ENCODE measurements around the gene PAQR9. TPM values are rescaled to one million over a fixed set of nuclear protein-coding genes. Genes with fewer than 3 reads are reported as not detected.
A peak's percentile ranks its signal among the peaks of the same experiment; 100 is the strongest.

PAQR9 gene
- total RNA-seq, 1 donor from 2014 or later = 11.5 TPM

DNA sequence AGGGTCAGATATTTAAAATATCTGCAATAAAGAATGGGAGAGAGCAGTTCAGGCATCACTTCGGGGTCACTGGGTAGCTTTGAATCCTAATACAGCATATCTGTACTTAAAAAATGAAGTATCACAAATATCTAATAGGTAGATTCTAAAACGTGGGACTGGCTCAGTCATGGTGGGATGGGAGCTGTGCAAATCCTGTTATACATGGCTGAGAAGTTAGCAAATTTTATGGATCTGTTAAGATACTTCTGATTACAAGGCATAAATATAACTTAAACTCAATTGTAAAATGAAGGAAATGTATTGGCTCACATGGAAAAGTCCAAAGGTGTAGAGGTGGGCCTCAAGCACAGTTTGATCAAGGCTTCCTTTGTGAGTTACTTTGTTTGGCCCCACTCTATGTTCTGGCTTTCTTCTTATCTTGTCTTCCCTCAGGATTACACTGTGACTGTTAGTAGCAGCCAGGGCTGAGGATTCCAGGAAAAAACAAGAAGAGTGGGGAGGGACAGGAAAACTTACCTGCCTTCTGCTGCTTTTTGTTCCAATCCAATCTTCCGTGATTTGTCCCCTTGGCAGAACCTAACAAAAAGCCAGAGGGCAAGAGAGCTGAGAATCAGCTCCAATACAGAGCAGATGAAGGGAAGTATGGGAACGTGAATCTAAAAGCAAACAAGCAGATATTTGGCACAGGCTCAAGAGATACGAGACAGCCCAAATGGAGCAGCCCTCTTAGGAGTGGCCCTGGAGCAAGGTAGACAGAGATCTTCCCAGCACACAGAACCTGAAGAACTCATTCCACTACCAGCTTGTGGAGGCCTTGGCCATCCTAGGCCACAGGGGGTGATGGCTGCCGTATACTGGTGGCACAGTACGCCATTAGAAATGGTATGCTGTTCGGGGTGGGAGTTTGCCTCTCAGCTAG lies 10.9 kb downstream of the PAQR9 start:
- ATAC-seq = peak; percentile 73
- no peak for DNase-seq (ENCODE audit: low spot score)

DNA sequence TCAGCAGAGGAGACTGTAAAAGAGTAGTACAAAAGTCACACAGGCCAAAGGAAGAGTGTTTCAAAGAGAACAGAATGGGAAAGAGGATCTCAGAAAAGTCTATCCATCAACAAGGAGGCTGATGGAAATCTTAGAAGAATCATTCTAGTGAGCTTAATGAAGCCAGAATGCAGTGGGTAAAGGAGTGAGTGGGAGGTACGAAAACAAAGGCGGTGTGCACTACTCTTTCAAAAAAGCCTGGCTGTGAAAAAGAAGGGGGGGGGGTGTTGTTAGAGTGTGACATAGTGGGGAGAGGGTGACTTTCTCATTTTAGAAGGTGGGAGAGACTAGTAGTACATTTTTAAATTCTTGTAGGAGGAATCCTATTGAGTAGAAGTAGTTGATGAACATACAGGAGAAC lies 11.7 kb downstream of the PAQR9 start:
- no peak for DNase-seq (ENCODE audit: low spot score)
- ATAC-seq = no peak

DNA sequence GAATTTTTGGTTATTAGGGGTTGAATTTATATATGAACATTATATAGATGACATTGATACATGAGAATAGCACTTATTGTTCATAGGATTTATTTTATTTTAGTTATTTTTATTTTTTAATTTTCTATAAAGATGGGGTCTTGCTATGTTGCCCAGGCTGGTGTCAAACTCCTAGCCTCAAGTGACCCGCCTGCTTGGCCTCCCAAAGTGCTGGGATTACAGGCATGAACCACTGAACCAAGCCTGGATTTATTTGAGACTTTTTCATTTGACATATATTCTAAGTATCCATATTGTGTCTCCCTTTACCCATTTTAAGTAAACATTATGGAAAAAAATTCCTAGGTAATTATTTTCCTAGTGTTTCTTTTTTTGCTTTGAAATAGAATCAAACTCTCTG lies 12.5 kb downstream of the PAQR9 start:
- ATAC-seq (no peak), DNase-seq (ENCODE audit: low spot score) (no peak)

DNA sequence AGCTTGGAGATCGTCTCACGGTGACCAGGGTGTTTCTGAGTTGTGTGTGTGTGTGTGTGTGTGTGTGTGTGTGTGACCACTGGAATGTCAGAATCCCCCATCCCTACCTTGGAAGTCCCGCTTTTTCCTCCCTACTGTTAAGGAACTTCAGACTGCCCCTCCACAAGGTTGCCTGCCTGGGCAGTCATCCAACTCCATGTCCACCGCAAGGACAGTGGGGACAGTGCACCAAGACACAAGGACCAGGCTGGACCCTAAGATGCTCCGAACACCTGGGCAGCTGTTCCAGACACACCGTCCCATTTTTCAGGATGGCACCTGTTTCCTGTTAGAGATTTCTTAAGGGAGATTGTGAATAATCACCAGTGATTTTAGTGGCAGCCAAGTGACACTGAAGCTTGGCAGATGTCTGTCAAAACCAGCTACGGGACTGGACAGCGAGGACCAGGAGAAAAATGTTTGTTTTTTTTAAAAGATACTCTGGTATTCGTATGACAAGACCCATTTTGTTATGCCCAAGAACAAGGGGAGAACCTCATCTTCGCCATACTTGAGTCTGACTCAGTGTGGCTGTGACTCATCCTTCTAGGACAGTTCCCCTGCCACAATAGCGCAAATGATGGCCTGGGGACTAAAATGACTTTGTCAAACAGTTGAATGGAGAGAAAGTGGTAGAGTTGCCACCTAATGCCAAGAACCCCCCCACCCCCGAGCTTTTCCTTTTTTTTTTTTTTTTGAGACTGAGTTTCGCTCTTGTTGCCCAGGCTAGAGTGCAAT lies 15.5 kb downstream of the PAQR9 start:
- DNase-seq (ENCODE audit: low spot score) = no peak
- no peak for ATAC-seq

DNA sequence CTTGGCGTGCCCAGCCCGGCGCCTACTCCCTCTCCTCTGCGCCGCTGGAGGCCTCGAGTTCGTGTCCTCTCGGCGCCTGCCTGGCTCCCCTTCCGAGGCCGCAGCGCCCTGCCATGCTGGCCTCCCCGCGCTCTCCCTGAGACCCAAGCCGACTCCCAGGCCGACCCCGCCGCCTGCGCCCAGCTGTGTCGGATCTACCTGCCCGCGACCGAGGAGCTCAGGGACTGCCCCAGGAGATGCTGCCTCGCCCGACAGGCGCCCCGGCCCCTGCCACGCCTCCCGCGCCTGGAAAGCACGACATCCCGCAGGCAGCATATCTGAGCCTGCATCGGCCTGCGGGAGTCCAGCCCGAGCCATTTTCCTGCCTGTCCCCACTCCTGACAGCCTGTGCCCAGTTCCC lies 16.1 kb downstream of the PAQR9 start:
- no peak for DNase-seq (ENCODE audit: low spot score)

DNA sequence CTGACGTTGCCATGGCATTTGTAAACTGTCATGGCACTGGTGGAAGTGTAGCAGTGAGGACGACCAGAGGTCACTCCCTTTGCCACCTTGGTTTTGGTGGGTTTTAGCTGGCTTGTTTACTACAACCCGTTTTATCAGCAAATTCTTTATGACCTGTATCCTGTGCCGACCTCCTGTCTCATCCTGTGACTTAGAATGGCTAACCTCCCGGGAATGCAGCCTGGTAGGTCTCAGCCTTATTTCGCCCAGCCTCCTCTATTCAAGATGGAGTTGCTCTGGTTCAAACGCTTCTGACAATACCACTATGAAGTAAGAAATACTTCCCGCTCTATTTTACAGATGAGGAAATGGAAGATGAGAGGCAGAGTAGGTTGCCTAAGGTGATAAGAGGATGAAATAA lies 16.6 kb downstream of the PAQR9 start:
- ATAC-seq = no peak
- DNase-seq (ENCODE audit: low spot score) = no peak

More for the DNA sequence above, 16.1 kb downstream of the PAQR9 start:
- ATAC-seq = no peak

DNA sequence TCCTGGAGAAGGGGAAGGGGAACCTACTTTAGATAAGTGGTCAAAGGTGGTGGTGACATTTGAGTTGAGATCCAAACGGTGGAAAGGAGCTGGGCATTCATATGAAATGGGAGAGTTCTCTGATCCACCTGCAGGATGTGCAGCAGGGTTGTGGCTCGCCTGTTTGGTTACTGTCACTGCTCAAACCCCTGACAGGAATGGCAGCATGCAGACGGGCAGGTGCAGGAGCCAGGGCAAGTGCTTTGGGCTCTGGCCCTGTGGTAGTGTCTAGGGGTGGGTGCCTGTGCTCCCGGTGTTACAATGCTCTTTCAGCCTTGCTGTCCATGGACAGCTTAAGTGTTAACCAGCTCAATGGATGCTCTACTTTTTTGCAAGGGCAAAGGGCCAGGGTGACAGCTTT lies 18.5 kb downstream of the PAQR9 start:
- ATAC-seq (no peak), DNase-seq (ENCODE audit: low spot score) (no peak)

DNA sequence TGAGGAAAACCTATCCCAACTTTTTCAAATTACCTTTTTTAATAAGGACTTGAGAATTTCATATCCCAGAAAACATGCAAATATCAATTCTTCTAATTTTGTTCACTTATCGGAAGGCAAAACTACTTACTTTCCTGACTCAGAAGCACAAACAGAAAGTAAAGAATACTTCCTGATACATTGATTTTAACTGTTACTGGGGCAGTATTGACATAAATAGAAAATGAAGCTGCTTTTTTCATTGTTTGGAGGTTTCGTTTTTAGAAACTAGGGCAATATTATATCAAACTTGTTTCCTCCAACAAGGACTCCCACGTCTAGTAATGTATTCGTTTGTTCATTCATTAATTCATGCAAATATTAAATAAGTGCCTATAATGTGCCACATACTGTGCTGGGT lies 19.1 kb downstream of the PAQR9 start:
- DNase-seq (ENCODE audit: low spot score) = no peak

DNA sequence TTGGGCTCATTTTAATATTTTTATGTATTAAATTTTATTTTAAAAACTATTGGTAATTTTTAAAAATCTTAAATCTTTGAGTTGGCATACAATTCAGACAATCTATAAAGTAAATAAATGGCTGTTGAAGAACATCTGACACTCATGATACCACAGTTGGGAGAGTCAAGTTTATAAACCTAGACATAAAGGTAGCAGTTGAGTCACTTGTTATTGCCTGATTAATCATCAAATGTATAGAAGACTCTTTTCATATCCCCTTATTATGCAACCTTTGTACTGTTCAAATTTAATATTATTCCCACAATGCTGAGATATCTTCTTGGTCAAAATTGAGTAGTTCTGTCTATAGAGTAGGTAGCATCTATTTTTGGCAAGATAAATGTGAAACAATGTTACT lies 19.6 kb downstream of the PAQR9 start:
- no peak for DNase-seq (ENCODE audit: low spot score)
- no peak for ATAC-seq

More for the DNA sequence above, 19.1 kb downstream of the PAQR9 start:
- no peak for ATAC-seq

DNA sequence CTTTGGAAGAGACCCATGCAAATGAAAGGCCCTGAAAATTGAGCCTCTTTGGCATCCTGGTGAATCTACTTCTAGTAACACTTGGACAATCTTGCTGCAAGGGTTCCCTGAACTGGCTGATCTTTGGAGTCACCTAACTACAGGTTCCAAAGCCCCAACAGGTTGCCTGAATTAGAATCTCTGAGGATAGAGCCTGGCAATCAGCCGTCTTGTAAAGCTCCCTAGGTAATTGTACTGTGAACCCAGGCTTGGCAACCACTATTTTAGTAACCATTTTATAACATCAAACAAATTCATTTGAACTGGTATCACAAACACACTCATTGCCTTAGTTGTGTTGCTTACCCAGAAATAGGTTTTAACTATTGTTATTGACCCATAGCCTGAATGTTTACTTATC lies 20.1 kb downstream of the PAQR9 start:
- ATAC-seq (peak; percentile 65), DNase-seq (ENCODE audit: low spot score) (peak; percentile 65)

DNA sequence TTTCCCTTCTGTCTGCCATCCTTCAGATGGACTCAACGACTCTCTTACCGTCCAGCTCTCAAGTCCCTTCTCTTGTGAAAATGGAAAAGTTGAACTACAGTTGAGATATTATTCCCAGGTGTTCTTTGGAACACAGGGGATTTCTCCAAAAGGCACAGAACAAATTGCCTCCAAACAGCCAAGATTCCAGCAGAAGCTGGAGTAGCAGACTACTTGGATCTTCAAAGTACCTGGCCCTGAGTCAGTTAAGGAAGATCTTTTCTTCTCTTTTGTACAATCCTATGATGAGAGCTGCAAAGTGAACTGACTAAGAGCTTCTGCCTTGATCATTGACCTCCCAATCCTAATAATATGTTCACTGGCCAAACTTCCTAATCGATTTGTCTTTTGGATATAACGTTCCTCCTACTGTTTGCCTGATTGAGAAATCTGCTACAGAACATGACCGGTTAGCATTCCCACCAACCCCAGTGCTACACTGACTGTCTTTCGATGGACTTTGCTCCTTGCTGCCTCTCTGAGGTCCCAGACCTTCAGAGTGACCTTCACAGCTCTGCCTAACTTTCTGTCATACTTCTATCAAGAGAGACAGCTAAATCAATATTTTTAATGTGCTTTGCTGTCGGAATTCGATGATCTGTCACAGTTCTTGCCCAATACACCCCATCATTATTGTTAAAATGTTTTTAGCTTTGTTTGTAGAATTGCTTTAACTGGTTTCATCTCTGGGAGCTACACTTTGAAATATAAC lies 21.9 kb downstream of the PAQR9 start:
- ATAC-seq (peak; percentile 86), DNase-seq (ENCODE audit: low spot score) (peak; percentile 89)

DNA sequence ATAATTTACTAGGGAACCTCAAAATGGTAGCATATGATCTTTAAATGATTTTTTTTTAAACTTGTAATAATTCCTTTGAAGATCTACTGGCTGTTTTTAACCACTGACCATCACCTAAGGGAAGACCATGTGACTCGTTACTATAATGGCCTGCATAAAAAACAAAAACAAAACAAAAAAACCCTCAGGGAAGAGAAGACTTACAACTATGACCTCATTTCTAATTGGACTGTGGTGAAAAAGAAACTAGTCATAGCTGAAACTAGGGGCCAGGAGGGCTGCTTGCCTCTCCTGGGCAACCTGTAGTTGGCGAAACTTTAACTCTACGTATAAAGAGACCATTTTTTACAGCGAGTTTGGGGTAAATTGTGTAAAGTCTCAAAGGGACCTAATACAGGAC lies 23.0 kb downstream of the PAQR9 start:
- DNase-seq (ENCODE audit: low spot score) = no peak
- no peak for ATAC-seq

DNA sequence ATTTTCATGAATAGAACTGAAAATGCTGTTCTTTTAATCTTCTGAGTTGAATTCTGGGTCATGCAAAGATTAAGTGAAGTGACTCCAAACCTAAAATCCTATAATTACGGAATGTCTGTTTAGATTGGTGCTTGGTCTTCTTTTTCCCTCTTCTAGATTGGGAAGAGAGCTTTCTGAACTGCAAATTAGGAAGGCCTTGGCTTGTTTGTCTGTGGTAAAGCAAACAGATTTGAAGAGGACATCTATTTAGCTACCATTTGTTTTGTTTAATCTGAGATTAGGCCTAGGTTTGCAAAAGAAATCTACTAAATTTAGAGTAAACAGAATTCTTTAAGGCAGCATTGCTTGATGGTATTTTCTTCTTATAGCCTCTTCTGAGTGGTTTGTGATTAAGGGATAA lies 23.5 kb downstream of the PAQR9 start:
- ATAC-seq (peak; percentile 21), DNase-seq (ENCODE audit: low spot score) (no peak)

DNA sequence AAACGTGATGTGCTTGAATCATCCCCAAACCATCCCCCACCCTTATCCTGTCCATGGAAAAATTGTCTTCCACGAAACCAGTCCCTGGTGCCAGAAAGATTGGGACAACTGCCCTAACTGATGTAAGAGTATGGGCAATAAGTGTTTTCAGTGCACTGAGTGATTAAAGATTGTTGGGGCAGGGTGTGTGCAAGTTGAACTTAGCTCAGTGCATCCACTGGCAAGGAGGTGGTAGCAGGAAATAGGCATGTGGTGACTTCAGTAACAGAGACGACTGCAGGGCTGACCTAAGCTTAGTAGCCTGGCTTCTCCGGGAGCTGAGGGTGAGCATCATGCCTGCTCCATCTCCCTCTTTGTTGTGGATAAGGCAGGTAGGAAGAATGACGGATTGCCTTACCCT lies 27.5 kb downstream of the PAQR9 start:
- DNase-seq (ENCODE audit: low spot score) (no peak), ATAC-seq (peak; percentile 81)

DNA sequence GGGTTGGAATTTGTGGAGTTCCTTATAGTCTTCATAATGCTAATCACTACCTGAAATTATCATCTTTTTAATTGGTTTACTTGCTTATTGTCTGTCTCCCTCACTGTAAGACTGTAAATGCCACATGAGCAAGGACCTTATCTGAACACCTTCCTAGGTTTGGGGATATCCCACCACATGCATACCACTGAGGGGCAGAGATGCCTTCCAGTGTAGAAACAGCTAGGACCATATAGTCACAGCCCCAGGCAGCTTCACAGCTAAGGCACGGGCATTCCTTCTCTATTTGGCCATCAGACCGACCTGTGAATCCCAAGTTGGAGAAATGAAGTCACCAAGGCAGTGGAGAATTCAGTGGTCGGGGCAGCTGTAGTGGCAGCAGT lies 28.6 kb downstream of the PAQR9 start:
- ATAC-seq (no peak), DNase-seq (ENCODE audit: low spot score) (no peak)

DNA sequence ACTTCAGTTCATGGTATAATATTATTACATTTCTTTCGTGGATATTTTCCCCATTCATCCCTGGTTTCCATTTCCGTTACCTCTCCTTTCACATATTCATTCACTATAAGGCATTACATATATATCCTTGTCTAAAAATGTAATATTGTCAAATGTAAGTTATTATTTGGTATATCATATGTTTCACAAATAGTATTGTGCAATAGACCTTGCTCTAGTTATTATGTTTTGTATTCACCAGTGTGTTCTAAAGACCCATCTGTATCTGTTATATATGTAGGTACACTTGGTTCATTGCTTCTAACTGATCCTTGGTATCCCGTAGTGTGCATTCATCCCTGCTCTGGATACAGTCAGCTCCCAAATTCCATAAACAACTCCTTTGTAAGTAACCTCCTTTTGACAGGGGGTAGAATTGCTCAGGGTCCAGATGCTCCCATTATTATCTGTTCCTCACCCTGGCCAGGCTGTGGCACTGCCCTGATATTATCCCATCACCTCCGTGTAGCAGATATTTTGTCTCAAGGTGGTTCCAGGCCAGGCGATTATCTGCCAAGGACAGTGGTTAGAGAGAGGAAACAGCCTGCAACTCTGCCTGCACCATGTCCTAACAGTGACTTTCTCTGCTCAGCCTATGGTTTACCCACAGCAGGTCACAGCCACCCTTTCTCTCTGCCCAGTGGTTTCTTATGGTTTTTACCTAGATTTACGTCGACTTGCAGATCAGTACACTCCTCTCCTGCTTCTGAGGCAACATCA lies 29.2 kb downstream of the PAQR9 start:
- ATAC-seq (no peak), DNase-seq (ENCODE audit: low spot score) (no peak)

DNA sequence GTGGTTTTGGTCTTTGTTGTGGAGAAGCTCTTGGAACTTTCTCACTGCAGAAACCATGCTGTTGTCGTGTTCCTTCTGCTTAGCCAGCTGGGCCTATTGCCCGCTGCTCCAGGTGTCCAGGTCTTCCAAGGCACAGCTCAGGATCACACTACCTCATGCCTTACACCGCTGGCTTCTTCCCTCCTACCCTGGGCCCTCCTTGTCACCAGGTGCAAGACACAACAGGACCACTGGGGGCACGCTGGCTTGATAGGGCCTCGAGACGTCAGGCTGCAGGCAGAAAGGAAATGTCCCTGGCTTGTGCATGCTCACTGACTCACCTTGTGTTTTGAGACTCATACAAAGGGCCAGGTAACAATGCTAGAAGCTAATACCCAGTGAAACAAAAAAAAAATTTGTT lies 32.3 kb downstream of the PAQR9 start:
- DNase-seq (ENCODE audit: low spot score) (no peak), ATAC-seq (no peak)

DNA sequence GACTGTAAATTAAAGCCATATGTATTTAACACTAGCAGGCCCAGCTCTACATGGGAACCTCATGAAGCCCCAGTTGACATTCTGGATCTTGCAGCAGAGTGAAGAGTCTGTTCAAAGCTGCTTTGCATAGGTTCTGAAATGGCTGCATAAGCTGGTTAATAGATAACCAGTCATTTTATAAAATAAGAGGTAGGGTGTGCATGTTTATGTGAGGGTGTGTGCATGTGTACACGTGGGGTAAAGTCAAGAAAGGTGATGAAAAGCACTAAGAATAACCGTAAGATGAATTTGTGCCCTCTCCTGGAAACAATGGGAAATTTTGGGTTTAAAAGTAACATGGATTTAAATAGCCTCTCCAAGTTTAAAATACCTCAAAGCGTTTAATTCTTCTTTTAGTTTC lies 33.0 kb downstream of the PAQR9 start:
- ATAC-seq = no peak
- DNase-seq (ENCODE audit: low spot score) = no peak

DNA sequence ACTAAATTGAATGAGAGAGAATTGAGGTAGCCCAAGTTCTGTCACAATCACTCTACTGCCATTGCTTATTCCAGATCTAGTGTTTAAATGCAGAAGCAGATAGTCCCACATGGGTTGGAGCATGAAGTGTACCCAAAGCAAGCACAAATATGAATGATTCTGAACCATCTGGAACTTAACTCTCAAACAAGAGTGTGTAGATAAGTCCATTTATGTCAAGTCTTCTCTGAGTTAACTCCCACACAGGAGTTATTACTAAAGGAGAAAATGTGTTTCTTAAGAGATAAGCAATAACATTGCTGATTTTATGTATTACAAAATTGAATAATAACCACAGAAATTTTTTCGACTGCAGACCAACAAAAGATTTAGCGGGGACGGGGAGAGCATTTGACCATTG lies 33.6 kb downstream of the PAQR9 start:
- DNase-seq (ENCODE audit: low spot score) (no peak), ATAC-seq (no peak)

DNA sequence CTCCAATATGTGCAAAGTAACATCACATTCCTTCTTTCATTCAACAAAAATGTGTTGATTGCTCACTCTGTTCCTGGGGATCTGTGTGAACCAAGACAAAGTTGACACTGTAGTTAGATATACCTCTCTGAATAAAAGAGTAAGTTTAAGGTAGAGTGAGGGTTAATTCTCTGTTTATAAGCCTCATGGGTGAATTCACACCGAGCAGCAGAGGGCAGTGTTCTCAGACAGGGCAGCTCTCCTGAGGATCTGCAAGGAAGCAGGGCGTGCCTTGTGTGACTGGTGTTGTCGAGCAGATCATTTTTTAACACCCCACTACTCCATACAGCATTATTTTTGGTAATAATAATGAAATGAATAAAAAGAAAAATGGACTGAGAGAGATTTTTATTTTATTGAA lies 34.4 kb downstream of the PAQR9 start:
- ATAC-seq = peak; percentile 86

More for the DNA sequence above, 34.4 kb downstream of the PAQR9 start:
- peak; percentile 72 for DNase-seq (ENCODE audit: low spot score)
